Muscle of leg (tissue), 16 donors: Measurements from ENCODE around the gene MMP25. TPM values are rescaled to one million over a fixed set of nuclear protein-coding genes. Genes with fewer than 3 reads are reported as not detected.

Experiments
- DNase-seq: peaks from one replicate; pipeline ENCODE4 v3.0.0; 2013
- H3K27ac ChIP-seq: one replicate; pipeline ENCODE4 v1.5.1; 2013; ENCODE audit warnings: mild to moderate bottlenecking, low read length, control low read depth
- H3K27me3 ChIP-seq: one replicate; pipeline ENCODE4 v1.6.1; 2013; ENCODE audit warnings: low read length; ENCODE audit not compliant: control insufficient read depth, insufficient read depth
- H3K36me3 ChIP-seq: one replicate; pipeline ENCODE4 v1.6.1; 2013; ENCODE audit warnings: low read length; ENCODE audit not compliant: control insufficient read depth, insufficient read depth
- H3K4me1 ChIP-seq: one replicate; pipeline ENCODE4 v1.6.1; 2013; ENCODE audit warnings: low read length; ENCODE audit not compliant: control insufficient read depth, insufficient read depth
- H3K4me3 ChIP-seq: one replicate; pipeline ENCODE4 v1.5.1; 2013; ENCODE audit warnings: low read length, control low read depth
- H3K9me3 ChIP-seq: replicated peaks from 2 replicates; pipeline ENCODE4 v1.6.1; 2013; ENCODE audit warnings: low read depth, low read length; ENCODE audit not compliant: control insufficient read depth
- WGBS: methylation state at CpG from one replicate; pipeline ENCODE4 v1.1.5; 2013; ENCODE audit warnings: missing lambda C conversion rate; ENCODE audit not compliant: insufficient coverage; 5-methylcytosine and 5-hydroxymethylcytosine counted together
- long read RNA-seq, 11 donors: transcript quantifications; one replicate each; lab custom pipeline, GENCODE V29; 2026
- polyA plus RNA-seq, 8 donors: library from polyadenylated mRNA; unstranded; fragments of 120-200 nt; gene quantifications; one replicate each; pipeline versions ENCODE4 v1.2.1 to v1.2.3, GENCODE V29; 2013; ENCODE audit warnings: inconsistent platforms in 1 of 8, low replicate concordance in 1 of 8; ENCODE audit not compliant: insufficient read length in 8 of 8, insufficient read depth in 1 of 8
- total RNA-seq: library from RNA; stranded (reverse); fragments of 120-200 nt; gene quantifications from one replicate; pipeline ENCODE4 v1.2.4, GENCODE V29; 2013

The MMP25 gene, protein sequence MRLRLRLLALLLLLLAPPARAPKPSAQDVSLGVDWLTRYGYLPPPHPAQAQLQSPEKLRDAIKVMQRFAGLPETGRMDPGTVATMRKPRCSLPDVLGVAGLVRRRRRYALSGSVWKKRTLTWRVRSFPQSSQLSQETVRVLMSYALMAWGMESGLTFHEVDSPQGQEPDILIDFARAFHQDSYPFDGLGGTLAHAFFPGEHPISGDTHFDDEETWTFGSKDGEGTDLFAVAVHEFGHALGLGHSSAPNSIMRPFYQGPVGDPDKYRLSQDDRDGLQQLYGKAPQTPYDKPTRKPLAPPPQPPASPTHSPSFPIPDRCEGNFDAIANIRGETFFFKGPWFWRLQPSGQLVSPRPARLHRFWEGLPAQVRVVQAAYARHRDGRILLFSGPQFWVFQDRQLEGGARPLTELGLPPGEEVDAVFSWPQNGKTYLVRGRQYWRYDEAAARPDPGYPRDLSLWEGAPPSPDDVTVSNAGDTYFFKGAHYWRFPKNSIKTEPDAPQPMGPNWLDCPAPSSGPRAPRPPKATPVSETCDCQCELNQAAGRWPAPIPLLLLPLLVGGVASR
- total RNA-seq (0.58 TPM), polyA plus RNA-seq (1 to 10 TPM; 1.4 to 3.0 (median 1.8) TPM)
- long read RNA-seq, donor 1, result 0 reads
- long read RNA-seq, donor 2, result 0 reads
- long read RNA-seq, donor 3, result 0 reads
- long read RNA-seq, donor 4, result 0 reads
- long read RNA-seq, donor 5, result 0 reads
- long read RNA-seq, donor 6, result 0 reads
- long read RNA-seq, donor 7, result 0 reads
- long read RNA-seq, donor 8, result 0 reads
- long read RNA-seq, donor 9, result 0 reads
- long read RNA-seq, donor 10, result 0 reads
- long read RNA-seq, donor 11, result 0 reads

DNA sequence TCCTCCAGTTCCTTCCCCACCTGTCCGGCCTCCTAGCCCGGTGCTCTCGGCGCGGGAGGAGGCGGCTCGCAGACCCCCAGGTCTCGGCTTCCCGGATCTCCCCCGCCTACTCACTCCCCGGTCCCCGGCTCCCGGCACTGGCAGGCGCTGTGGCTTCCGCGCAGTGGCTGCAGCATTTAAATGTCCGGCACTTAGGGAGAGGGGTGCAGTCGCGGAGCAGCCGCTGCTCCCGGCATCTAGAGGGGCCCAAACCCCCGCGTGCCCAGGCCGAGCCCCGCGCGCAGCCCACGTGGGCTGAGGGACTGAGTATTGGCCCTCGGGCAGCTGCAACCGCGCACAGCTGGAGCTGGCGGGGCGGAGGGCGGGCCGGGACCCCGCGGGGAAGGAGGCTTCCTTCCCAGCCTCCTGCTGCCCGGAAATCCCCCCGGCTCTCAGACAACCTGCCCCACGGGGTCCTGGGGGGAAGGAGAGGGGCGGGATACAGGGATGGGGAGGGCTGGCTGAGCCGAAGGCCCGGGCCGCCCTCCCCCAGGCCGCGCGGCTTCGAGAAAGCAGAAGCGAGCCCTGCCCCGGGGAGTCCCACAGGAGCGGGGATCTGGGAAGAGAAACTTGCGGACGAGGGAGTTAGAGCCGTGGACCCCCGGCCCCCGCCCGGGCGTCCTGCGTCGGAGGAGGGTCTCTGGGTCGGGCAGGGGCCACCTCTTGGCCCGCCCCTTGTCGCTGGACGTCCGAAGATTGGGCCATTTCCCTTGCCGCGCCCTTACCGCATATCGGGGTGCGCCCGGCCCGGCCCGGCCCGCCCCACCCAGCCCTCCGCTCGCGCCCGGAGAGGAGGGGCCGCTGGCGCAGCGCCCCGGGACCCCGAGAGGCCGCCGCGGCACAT, at the start of gene MMP25:
Gene MMP25 (plus strand): TSS at position 804 of the 883 bp plus-strand sequence. CDS start 357 bp downstream, outside the sequence.
- DNase-seq, result peak; percentile 55
- Histone ChIP-seq H3K9me3 (no peaks in the 10 kb centered on the region), H3K36me3 (no peaks in the 10 kb centered on the region), H3K27ac (no peak within 1 kb of the TSS), H3K27me3 (peaks cover 94% of the 10 kb centered on the region), H3K4me1 (peaks cover 14% of the 10 kb centered on the region), H3K4me3 (peak within 1 kb of the TSS; percentile 43)
- under 1% methylated on average over 76 of the region's 86 CpGs for WGBS

DNA sequence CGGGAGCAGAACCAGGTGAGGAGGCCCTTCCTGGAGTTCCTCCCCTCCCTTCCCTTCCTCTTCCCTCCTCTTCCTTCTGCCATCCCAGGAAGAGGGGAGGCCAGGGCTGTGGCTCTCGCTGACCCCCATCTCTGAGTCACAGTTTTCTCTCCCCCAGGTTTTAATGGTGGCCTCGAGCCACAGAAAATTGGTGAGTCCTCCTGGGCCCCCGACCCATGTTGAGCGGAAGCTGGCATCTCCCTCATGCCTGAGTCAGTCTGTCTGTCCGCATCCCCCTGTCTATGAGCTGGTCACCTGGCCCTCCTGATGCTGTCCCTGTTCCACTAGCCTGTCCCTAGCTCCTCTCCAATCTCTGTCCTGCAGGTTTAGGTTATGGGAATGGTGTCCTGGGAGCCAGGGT, 46.4 kb upstream of the MMP25 start:
- Histone ChIP-seq H3K4me3 (no peak overlapping the region), H3K27me3 (peaks cover 37% of the 10 kb centered on the region), H3K27ac (no peak overlapping the region), H3K36me3 (no peaks in the 10 kb centered on the region), H3K4me1 (peaks cover 7% of the 10 kb centered on the region), H3K9me3 (no peaks in the 10 kb centered on the region)
- no peak for DNase-seq
- 73% methylated on average over 5 of the region's 6 CpGs for WGBS

DNA sequence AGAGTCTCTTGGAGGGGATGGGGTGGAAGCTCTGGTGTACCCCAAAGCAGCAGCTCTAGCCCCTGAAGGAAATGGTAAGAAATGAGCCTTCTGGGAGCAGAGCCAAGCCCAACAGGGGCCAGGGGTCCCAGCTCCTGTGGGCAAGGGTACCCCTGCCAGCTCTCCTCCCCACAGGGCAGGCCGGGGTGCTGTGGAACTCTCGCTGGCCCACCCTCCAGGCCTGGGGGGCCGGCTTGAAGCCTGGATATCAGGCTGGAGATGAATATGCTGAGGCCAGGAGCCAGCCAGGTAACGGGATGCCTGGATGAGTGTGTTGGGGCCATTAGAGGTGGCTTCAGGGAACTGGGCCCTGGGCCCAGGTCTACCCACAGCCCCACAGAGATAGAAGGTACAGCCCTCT, 45.8 kb upstream of the MMP25 start:
- Histone ChIP-seq H3K4me3 (no peak overlapping the region), H3K27me3 (peaks cover 43% of the 10 kb centered on the region), H3K27ac (no peak overlapping the region), H3K9me3 (no peaks in the 10 kb centered on the region), H3K36me3 (no peaks in the 10 kb centered on the region), H3K4me1 (peaks cover 9% of the 10 kb centered on the region)
- no peak for DNase-seq
- 38% methylated on average over 1 of the region's 4 CpGs for WGBS

DNA sequence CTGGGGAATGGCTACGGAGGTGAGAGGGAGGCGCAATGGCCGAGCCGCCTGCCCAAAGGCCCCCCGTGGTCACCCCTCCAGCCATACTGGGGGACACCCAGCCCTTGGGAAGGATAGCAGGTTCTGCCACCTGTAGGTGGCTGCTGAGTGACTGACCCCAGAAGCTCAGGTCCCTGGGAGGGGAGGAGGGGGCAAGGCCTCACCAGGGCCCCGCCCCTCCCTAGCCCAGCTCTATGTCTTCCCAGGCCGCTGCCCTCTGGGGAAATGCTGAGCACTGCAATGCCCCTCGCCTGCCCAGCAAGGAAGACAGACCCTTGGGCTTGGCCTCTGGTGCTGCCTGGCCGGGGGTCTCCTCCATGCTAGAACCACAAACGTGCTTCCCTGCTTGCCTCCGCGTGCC, 45.0 kb upstream of the MMP25 start:
- H3K4me1 ChIP-seq, result peaks cover 12% of the 10 kb centered on the region
- no peak for DNase-seq
- H3K9me3 ChIP-seq, result no peaks in the 10 kb centered on the region
- no peaks in the 10 kb centered on the region for H3K36me3 ChIP-seq
- no peak overlapping the region for H3K4me3 ChIP-seq
- WGBS, result 57% methylated on average over 6 of the region's 12 CpGs
- H3K27ac ChIP-seq, result no peak overlapping the region
- H3K27me3 ChIP-seq, result peaks cover 50% of the 10 kb centered on the region

DNA sequence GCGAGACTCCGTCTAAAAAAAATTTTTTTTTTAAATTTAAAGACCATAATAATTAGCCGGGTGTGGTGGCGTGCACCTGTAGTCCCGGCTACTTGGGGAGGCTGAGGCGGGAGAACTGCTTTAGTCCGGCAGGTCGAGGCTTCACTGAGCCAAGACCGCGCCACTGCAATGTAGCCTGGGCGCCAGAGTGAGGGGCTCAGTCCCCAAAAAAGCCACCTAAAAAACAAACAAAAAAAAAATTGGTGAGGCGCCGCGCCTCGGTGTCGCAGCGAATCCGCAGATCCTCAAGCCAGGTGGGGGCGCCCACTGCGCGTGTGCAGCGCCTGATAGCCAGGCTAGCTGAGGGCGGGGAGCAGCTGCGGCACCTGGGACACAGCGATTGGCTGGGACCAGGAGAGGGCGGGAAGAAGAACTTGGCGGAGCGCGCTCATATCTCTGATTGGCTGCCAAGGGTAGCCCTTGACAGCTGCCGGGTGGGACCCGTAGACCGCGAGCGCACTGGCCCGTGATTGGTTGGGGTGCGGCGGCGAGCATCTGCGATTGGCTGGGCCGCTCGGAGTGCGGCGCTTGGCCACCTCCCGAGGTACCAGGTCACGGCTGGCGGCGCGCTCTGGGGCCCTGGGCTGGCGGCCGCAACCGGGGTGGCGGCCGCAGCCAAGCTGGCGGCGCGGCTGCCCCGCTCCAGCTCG, 42.6 kb upstream of the MMP25 start:
- peak; percentile 98 for DNase-seq
- peaks cover 30% of the 10 kb centered on the region for H3K4me1 ChIP-seq
- H3K4me3 ChIP-seq, result no peak overlapping the region
- peaks cover 65% of the 10 kb centered on the region for H3K27me3 ChIP-seq
- 2% methylated on average over 47 of the region's 58 CpGs for WGBS
- H3K36me3 ChIP-seq, result no peaks in the 10 kb centered on the region
- H3K27ac ChIP-seq, result no peak overlapping the region
- H3K9me3 ChIP-seq, result no peaks in the 10 kb centered on the region

DNA sequence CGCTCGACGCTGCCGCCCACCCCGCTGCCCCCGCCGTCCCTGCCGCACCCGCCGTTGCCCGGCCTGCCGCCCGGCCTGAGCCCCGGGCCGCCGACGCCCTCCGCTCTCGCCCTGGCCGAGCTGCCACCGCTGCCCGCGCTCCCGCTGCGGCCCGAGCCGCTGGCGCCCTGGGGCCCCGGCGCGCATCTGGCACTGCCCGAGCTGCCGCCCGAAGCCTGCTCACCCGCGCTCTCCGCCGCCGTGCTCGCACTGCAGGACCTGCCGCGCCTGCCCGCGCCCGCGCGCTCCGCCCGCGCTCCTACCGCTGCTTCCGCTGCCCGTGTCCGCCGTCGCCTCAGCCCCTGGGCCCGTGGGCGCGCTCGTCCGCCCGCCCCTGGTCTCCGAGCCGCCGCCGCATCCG, 42.0 kb upstream of the MMP25 start:
- under 1% methylated on average over 66 of the region's 67 CpGs for WGBS
- H3K36me3 ChIP-seq, result no peaks in the 10 kb centered on the region
- H3K27ac ChIP-seq, result no peak overlapping the region
- no peak overlapping the region for H3K4me3 ChIP-seq
- no peaks in the 10 kb centered on the region for H3K9me3 ChIP-seq
- peaks cover 69% of the 10 kb centered on the region for H3K27me3 ChIP-seq
- no peak for DNase-seq
- H3K4me1 ChIP-seq, result peaks cover 31% of the 10 kb centered on the region

DNA sequence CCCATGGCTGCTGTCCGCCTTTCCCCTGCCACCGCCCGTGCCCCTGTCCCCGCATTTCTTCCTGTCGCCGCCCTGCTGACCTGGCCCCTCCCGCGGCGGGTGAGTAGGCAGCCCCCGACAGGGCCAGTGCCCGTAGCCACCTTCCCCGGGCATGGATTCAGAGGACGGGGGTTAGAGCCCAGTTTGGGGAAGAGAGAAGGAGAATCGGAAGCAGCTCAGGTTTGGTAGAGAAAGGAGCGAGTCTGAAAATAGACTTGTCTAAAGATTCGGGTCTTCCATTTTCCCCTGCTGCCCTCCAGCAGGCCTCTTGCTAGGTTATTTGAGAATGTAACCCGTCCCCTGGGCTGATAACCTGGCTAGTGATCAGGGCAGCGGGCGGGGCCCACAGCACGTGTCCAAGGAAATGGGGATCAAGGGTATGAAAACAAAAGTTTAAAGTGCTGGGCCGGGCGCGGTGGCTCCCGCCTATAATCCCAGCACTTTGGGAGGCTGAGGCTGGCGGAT, 41.5 kb upstream of the MMP25 start:
- no peak for DNase-seq
- H3K4me3 ChIP-seq, result peak overlapping the region; percentile 31
- H3K4me1 ChIP-seq, result peaks cover 34% of the 10 kb centered on the region
- H3K36me3 ChIP-seq, result no peaks in the 10 kb centered on the region
- H3K9me3 ChIP-seq, result no peaks in the 10 kb centered on the region
- H3K27ac ChIP-seq, result peak overlapping the region; percentile 31
- WGBS, result 0% methylated on average over 9 of the region's 25 CpGs
- H3K27me3 ChIP-seq, result peaks cover 70% of the 10 kb centered on the region

DNA sequence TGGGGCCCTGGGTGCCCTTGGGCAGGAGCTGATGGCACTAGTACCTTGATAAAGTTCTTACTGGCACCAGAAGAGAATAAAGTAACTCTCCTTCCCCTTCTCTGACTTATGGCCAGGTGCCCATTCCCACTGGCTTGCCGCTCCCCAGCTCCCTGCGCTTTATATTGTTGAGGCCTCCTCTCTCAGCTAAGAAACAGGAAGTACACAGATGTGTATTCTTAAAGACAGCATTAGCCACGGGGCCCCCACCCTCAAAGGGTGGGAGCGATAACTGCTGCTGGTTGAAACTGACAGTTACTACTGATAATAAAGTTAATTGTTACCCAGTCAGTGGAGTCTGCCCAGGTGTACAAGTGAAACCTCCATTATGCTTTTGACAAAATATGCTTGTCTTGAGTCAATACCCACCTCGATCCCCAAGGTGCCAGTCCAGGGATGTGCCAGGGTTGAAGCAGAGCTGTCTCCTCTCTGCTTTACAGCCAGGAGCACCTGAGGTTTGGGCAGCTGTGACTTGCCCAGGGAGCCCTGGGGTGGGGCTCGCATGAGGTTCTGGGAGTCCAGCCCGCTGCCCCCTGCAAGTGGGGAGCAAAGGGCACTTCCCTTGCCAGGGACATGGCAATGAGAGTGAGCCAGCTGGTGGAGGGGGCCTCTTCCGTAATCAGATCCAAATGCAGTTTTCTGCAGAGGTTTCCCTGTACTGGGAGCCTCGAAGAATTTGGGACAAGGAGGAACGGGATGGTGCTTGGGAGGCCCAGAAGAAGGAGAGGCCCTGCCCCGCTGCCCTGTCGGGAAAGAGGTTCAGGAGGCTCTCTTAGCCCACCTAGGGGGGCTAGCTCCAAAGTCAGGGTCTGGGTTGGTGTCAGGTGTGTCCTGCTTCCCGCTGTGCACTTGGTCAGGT, 39.1 kb upstream of the MMP25 start:
- peaks cover 47% of the 10 kb centered on the region for H3K4me1 ChIP-seq
- H3K4me3 ChIP-seq, result no peak overlapping the region
- H3K27me3 ChIP-seq, result peaks cover 84% of the 10 kb centered on the region
- WGBS, result 30% methylated on average over 9 of the region's 13 CpGs
- no peak for DNase-seq
- no peaks in the 10 kb centered on the region for H3K9me3 ChIP-seq
- no peak overlapping the region for H3K27ac ChIP-seq
- no peaks in the 10 kb centered on the region for H3K36me3 ChIP-seq
